K562 (cell line): ENCODE measurements around the gene TMPRSS7. TPM values are rescaled to one million over a fixed set of nuclear protein-coding genes. Genes with fewer than 3 reads are reported as not detected.

Experiments
- ATAC-seq: fragments of 200-7000 bp; cut with Tn5 transposase; 3 replicates; pipeline ENCODE4 v1.9.1; 2020; ENCODE audit warnings: moderate library complexity
- BruUV-seq: library from RNA; stranded (reverse); fragments of 400-500 nt; replicated peaks from 2 replicates; lab custom pipeline; 2021; lab: Mats Ljungman, UMichigan
- CTCF ChIA-PET: fragments of 300-600 bp; formaldehyde crosslinking; extraction: SDS; loops from one replicate; lab custom pipeline; 2021; ENCODE audit warnings: low intra/inter-chr PET ratio; lab: Yijun Ruan, JAX
- POLR2A ChIA-PET: fragments of 300-600, 350-650 bp; sonication (Branson Sonifier 250); formaldehyde crosslinking; extraction: SDS; loops from one replicate; lab custom pipeline; 2021; ENCODE audit warnings: antibody characterized with exemption, inconsistent platforms; lab: Yijun Ruan, JAX
- DNase-seq, 4 experiments: peaks; one replicate each; pipeline versions ENCODE4 v3.0.0 to v3.0.0-alpha.2; 2011 to 2018; ENCODE audit warnings: low spot score in 3 of 4, mixed read lengths in 3 of 4; ENCODE audit errors: extremely low read depth in 1 of 4
- FAIRE-seq: peaks from 2 replicates; lab custom pipeline; 2011; peaks lifted over from hg19 to GRCh38; lab: Jason Lieb, UNC
- H2AFZ ChIP-seq: 2 replicates; pipeline ENCODE4 v1.6.0; 2011; ENCODE audit warnings: low read depth, low read length, control low read depth, inconsistent platforms
- H3K27ac ChIP-seq: fragments of 200-600 bp; 3 replicates; pipeline ENCODE4 v1.8.0; 2011; ENCODE audit warnings: low read depth, mild to moderate bottlenecking, control low read depth, inconsistent platforms, low read length, moderate library complexity, mixed read lengths; ENCODE audit errors: extremely low read depth
- H3K27me3 ChIP-seq, 2 experiments: fragments of 300-600 bp in 1 of 2; 2 replicates in 1 of 2; 3 replicates in 1 of 2; pipeline versions ENCODE4 v1.6.0 to v1.8.0; 2011; ENCODE audit warnings: inconsistent platforms in 2 of 2, low read length in 2 of 2, mild to moderate bottlenecking in 1 of 2, mixed read lengths in 1 of 2, moderate library complexity in 1 of 2; ENCODE audit not compliant: control insufficient read depth in 2 of 2, insufficient read depth in 2 of 2
- H3K36me3 ChIP-seq: fragments of 300-600 bp; 3 replicates; pipeline ENCODE4 v1.8.0; 2011; ENCODE audit warnings: mild to moderate bottlenecking, low read length, inconsistent platforms; ENCODE audit not compliant: control insufficient read depth, insufficient read depth
- H3K4me1 ChIP-seq, 2 experiments: fragments of 200-600 bp in 1 of 2; replicated peaks in 1 of 2; 2 replicates in 1 of 2; 3 replicates in 1 of 2; pipeline versions ENCODE4 v1.5.1 to v1.8.0; 2011; ENCODE audit warnings: inconsistent platforms in 2 of 2, low read length in 2 of 2, mild to moderate bottlenecking in 1 of 2, mixed read lengths in 1 of 2, moderate library complexity in 1 of 2; ENCODE audit not compliant: control insufficient read depth in 2 of 2, insufficient read depth in 2 of 2
- H3K4me2 ChIP-seq: 2 replicates; pipeline ENCODE4 v1.6.1; 2011; ENCODE audit warnings: low read length, control low read depth, inconsistent platforms, mixed read lengths; ENCODE audit not compliant: insufficient read depth
- H3K4me3 ChIP-seq: fragments of 200-600 bp; sonication (generic), shearing (Covaris generic); 2 replicates; pipeline ENCODE4 v1.5.1; 2016; ENCODE audit warnings: control low read depth, inconsistent platforms
- H3K79me2 ChIP-seq: fragments of 200-600 bp; 3 replicates; pipeline ENCODE4 v1.8.0; 2011; ENCODE audit warnings: low read length, inconsistent platforms; ENCODE audit not compliant: control insufficient read depth, insufficient read depth
- H3K9ac ChIP-seq, 2 experiments: 2 replicates each; pipeline versions ENCODE4 v1.6.0 to v1.6.1; 2011; ENCODE audit warnings: low read depth in 2 of 2, low read length in 2 of 2, control low read depth in 1 of 2, inconsistent platforms in 1 of 2, mild to moderate bottlenecking in 1 of 2, mixed read lengths in 1 of 2; ENCODE audit not compliant: insufficient read depth in 1 of 2
- H3K9me1 ChIP-seq: one replicate; pipeline ENCODE4 v1.6.0; 2011; ENCODE audit warnings: inconsistent platforms, mild to moderate bottlenecking, low read length, moderate library complexity; ENCODE audit not compliant: control insufficient read depth, insufficient read depth
- H3K9me3 ChIP-seq: replicated peaks from 2 replicates; pipeline ENCODE4 v1.5.1; 2011; ENCODE audit warnings: low read depth, low read length, inconsistent platforms; ENCODE audit not compliant: control insufficient read depth, insufficient read depth
- H4K20me1 ChIP-seq: replicated peaks from 2 replicates; pipeline ENCODE4 v1.6.1; 2011; ENCODE audit warnings: low read length, inconsistent platforms, mixed read lengths; ENCODE audit not compliant: control insufficient read depth, insufficient read depth
- GATA2 ChIP-seq: sonication (generic); formaldehyde crosslinking; IDR thresholded peaks from 2 replicates; pipeline ENCODE4 v1.4.0; 2020; ENCODE audit warnings: mild to moderate bottlenecking, missing genetic modification reagents
- ILF3 ChIP-seq: fragments of 450-650 bp; IDR thresholded peaks from 2 replicates; pipeline ENCODE4 v1.6.1; 2018; ENCODE audit warnings: antibody characterized with exemption, mild to moderate bottlenecking, moderate library complexity, borderline replicate concordance
- NFXL1 ChIP-seq: fragments of 450-650 bp; formaldehyde crosslinking; IDR thresholded peaks from 2 replicates; pipeline ENCODE4 v1.4.0; 2021; ENCODE audit warnings: mild to moderate bottlenecking
- PHF21A ChIP-seq: fragments of 450-650 bp; IDR thresholded peaks from 2 replicates; pipeline ENCODE4 v1.6.1; 2017; ENCODE audit warnings: low read depth, borderline replicate concordance
- PRMT5 ChIP-seq: sonication (generic); formaldehyde crosslinking; IDR thresholded peaks from 2 replicates; pipeline ENCODE4 v1.5.0; 2020; ENCODE audit warnings: missing genetic modification reagents
- PTTG1 ChIP-seq: fragments of 450-650 bp; IDR thresholded peaks from 2 replicates; pipeline ENCODE4 v1.6.1; 2016; ENCODE audit warnings: low read depth, mild to moderate bottlenecking, missing genetic modification characterization, missing compliant biosample characterization
- RBM17 ChIP-seq: fragments of 200-400 bp; formaldehyde crosslinking; IDR thresholded peaks from 2 replicates; pipeline ENCODE4 v1.6.1; 2017; ENCODE audit warnings: low read depth, mild to moderate bottlenecking, low read length, borderline replicate concordance
- SAFB2 ChIP-seq: fragments of 200-400 bp; formaldehyde crosslinking; IDR thresholded peaks from 2 replicates; pipeline ENCODE4 v1.6.1; 2018; ENCODE audit warnings: borderline replicate concordance, low read length, low read depth, moderate library complexity; ENCODE audit not compliant: severe bottlenecking
- TBL1XR1 ChIP-seq, 2 experiments: IDR thresholded peaks; 2 replicates each; pipeline ENCODE4 v1.6.1; 2012; ENCODE audit warnings: improper control_type of control experiment in 2 of 2, low read length in 2 of 2, mild to moderate bottlenecking in 1 of 2
- ZNF79 ChIP-seq: fragments of 250-450 bp; sonication (Bioruptor Pico); IDR thresholded peaks from 2 replicates; pipeline ENCODE4 v1.4.0; 2020; ENCODE audit warnings: low read depth, mild to moderate bottlenecking, moderate library complexity
- WGBS: fragments of 100-300 bp; shearing (Covaris generic); methylation state at CpG from one replicate; pipeline ENCODE4 v1.1.6; 2016; ENCODE audit warnings: low coverage, mixed read lengths; ENCODE audit not compliant: insufficient coverage; ENCODE audit errors: missing lambda C conversion rate; 5-methylcytosine and 5-hydroxymethylcytosine counted together
- in situ Hi-C: fragments of 300-500 bp; cut with MboI; formaldehyde crosslinking; loops from 4 replicates; pipeline ENCODE4 v1.15.0; 2018; ENCODE audit warnings: inconsistent platforms, mixed read lengths
- intact Hi-C: fragments of 100-400 bp; cut with micrococcal nuclease; formaldehyde crosslinking; loops from 2 replicates; pipeline ENCODE4 v1.14.2; 2022
- polyA plus RNA-seq, 8 experiments: library from polyadenylated mRNA; depleted of rRNA in 4 of 8; stranded (reverse) in 5 of 8; unstranded in 3 of 8; fragments of >200 nt; fragmentation: Nextera tagmentation in 2 of 8; fragmentation: Illumina TruSeq in 1 of 8; extraction: Ambion mirVana in 2 of 8; extraction: Trizol in 1 of 8; gene quantifications; 2 replicates each; pipeline versions ENCODE4 v1.2.1 to v1.2.3, GENCODE V29; 2011 to 2014; ENCODE audit warnings: inconsistent platforms in 1 of 8, missing spikeins in 1 of 8
- total RNA-seq, 7 experiments: library from RNA; depleted of rRNA in 6 of 7; stranded (reverse); fragments of >200 nt in 6 of 7; fragmentation: Illumina TruSeq in 2 of 7; extraction: Trizol in 2 of 7; gene quantifications; 2 replicates each; pipeline versions ENCODE4 v1.2.1 to v1.2.3, GENCODE V29; 2011 to 2021; ENCODE audit warnings: low replicate concordance in 1 of 7
- TF ChIP-seq, protein P1 (sequence below), 2 experiments: fragments of 450-650 bp in 1 of 2; IDR thresholded peaks; 2 replicates each; pipeline ENCODE4 v1.6.1; 2011 to 2017; ENCODE audit warnings: low read depth in 2 of 2, antibody characterized with exemption in 1 of 2, borderline replicate concordance in 1 of 2, low read length in 1 of 2, mild to moderate bottlenecking in 1 of 2, mixed read lengths in 1 of 2; ENCODE audit not compliant: control insufficient read depth in 1 of 2
- TF ChIP-seq, protein P2 (sequence below): sonication (generic); formaldehyde crosslinking; IDR thresholded peaks from 2 replicates; pipeline ENCODE4 v1.8.1; 2023; ENCODE audit warnings: mild to moderate bottlenecking, missing genetic modification reagents
- TF ChIP-seq, protein P3 (sequence below): fragments of 250-450 bp; sonication (Bioruptor Pico); IDR thresholded peaks from 2 replicates; pipeline ENCODE4 v1.5.0; 2022; ENCODE audit warnings: mild to moderate bottlenecking

TMPRSS7 gene
- total and polyA plus RNA-seq, 9 of the 15 experiments (the other 6 are each of a cell fraction or from before 2014, with no cell fraction given), result not detected

DNA sequence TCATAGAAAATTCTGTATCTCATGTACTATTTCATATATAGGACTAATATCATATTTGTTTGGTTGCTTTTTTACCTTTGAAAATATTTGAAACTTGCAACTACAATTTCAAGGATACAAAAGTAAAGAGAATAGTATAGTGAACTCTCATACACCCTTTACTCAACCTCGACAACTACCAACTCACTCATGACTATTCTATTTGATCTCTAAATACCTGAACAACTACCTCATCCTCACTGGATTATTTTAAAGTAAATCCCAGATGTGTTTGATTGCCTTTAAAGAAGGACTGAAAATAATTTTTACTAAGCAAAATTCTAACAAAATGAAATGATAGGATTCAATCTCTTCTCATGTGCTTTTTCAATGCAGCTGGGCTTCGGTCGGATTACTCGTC lies 12.1 kb downstream of the TMPRSS7 start (continued):
- TF ChIP-seq, protein P1, sequence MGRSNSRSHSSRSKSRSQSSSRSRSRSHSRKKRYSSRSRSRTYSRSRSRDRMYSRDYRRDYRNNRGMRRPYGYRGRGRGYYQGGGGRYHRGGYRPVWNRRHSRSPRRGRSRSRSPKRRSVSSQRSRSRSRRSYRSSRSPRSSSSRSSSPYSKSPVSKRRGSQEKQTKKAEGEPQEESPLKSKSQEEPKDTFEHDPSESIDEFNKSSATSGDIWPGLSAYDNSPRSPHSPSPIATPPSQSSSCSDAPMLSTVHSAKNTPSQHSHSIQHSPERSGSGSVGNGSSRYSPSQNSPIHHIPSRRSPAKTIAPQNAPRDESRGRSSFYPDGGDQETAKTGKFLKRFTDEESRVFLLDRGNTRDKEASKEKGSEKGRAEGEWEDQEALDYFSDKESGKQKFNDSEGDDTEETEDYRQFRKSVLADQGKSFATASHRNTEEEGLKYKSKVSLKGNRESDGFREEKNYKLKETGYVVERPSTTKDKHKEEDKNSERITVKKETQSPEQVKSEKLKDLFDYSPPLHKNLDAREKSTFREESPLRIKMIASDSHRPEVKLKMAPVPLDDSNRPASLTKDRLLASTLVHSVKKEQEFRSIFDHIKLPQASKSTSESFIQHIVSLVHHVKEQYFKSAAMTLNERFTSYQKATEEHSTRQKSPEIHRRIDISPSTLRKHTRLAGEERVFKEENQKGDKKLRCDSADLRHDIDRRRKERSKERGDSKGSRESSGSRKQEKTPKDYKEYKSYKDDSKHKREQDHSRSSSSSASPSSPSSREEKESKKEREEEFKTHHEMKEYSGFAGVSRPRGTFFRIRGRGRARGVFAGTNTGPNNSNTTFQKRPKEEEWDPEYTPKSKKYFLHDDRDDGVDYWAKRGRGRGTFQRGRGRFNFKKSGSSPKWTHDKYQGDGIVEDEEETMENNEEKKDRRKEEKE (IDR thresholded peaks at IDR 0.05; ENCODE audit: borderline replicate concordance in 1 of 2, control insufficient read depth in 1 of 2, low read depth in 2 of 2, low read length in 1 of 2), result no peak
- TF ChIP-seq PHF21A (no peak), PTTG1 (tag) (no peak)

DNA sequence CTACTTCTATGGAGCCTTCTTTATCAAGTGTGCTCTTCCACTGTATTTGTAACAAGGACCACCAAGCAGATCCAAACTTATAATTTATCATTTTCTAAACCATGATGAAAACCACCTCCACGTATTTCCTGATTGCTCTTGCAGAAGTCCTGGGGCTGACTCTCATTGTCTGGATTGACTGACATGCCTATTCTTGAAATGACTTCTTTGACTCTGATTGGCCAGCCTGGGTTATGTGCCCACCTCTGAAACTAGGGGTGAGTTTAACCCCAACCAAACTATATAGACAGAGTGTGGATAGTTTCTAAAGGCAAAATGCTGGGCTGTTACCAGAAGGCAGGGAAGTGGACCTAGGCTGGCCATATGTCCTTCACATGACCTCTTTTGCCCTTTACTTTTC lies 12.7 kb downstream of the TMPRSS7 start:
- no peak for ATAC-seq
- TF ChIP-seq ZNF79 (CRISPR knock-in tag) (no peak), TBL1XR1 (IDR thresholded peaks at IDR 0.05; ENCODE audit: low read length in 2 of 2) (no peak), SAFB2 (no peak), GATA2 (CRISPR knock-in tag) (no peak), RBM17 (no peak), ILF3 (no peak), NFXL1 (CRISPR knock-in tag) (no peak), PRMT5 (no peak)
- TF ChIP-seq, protein P2, sequence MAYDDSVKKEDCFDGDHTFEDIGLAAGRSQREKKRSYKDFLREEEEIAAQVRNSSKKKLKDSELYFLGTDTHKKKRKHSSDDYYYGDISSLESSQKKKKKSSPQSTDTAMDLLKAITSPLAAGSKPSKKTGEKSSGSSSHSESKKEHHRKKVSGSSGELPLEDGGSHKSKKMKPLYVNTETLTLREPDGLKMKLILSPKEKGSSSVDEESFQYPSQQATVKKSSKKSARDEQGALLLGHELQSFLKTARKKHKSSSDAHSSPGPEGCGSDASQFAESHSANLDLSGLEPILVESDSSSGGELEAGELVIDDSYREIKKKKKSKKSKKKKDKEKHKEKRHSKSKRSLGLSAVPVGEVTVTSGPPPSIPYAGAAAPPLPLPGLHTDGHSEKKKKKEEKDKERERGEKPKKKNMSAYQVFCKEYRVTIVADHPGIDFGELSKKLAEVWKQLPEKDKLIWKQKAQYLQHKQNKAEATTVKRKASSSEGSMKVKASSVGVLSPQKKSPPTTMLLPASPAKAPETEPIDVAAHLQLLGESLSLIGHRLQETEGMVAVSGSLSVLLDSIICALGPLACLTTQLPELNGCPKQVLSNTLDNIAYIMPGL (CRISPR knock-in tag), result no peak
- TF ChIP-seq, protein P3, sequence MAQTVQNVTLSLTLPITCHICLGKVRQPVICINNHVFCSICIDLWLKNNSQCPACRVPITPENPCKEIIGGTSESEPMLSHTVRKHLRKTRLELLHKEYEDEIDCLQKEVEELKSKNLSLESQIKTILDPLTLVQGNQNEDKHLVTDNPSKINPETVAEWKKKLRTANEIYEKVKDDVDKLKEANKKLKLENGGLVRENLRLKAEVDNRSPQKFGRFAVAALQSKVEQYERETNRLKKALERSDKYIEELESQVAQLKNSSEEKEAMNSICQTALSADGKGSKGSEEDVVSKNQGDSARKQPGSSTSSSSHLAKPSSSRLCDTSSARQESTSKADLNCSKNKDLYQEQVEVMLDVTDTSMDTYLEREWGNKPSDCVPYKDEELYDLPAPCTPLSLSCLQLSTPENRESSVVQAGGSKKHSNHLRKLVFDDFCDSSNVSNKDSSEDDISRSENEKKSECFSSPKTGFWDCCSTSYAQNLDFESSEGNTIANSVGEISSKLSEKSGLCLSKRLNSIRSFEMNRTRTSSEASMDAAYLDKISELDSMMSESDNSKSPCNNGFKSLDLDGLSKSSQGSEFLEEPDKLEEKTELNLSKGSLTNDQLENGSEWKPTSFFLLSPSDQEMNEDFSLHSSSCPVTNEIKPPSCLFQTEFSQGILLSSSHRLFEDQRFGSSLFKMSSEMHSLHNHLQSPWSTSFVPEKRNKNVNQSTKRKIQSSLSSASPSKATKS (CRISPR knock-in tag), result no peak

More for the DNA sequence above, 12.7 kb downstream of the TMPRSS7 start:
- Histone ChIP-seq H4K20me1 (no peaks in the 10 kb centered on the region), H3K4me2 (no peak overlapping the region), H3K9me3 (no peaks in the 10 kb centered on the region), H3K4me3 (no peak overlapping the region), H3K9ac (no peak overlapping the region), H3K36me3 (no peaks in the 10 kb centered on the region), H3K27me3 (no peaks in the 10 kb centered on the region), H3K4me1 (no peaks in the 10 kb centered on the region), H2AFZ (no peak overlapping the region), H3K9me1 (no peaks in the 10 kb centered on the region), H3K79me2 (no peaks in the 10 kb centered on the region), H3K27ac (no peak overlapping the region)
- ChIA-PET POLR2A (no interaction called here), CTCF (interaction anchor here (1.0 kb wide), 1 partner anchor 19 kb away, joined by 4 read pairs; no protein-coding TSS in a partner anchor)
- intact Hi-C loops, result no loop called here
- in situ Hi-C loops, result no loop called here
- 0% methylated on average over 1 of the region's 1 CpG for WGBS
- no TSS peak for BruUV-seq
- DNase-seq, result no peak
- no peak for FAIRE-seq
